ENCODE results near the gene PYGM.

The PYGM gene

GRCh38 chr11:64744544-64745188, 15.1 kb downstream of the PYGM start:
- Mint-ChIP-seq H3K9me3 (no peaks in the 10 kb centered on the region), H3K27ac (peak overlapping the region; percentile 71), H3K4me3 (peak overlapping the region; percentile 85), H3K27me3 (peaks cover 7% of the 10 kb centered on the region), H3K4me1 (ENCODE audit: low read depth) (peaks cover 27% of the 10 kb centered on the region), H3K36me3 (ENCODE audit: low read depth) (no peaks in the 10 kb centered on the region)

DNA sequence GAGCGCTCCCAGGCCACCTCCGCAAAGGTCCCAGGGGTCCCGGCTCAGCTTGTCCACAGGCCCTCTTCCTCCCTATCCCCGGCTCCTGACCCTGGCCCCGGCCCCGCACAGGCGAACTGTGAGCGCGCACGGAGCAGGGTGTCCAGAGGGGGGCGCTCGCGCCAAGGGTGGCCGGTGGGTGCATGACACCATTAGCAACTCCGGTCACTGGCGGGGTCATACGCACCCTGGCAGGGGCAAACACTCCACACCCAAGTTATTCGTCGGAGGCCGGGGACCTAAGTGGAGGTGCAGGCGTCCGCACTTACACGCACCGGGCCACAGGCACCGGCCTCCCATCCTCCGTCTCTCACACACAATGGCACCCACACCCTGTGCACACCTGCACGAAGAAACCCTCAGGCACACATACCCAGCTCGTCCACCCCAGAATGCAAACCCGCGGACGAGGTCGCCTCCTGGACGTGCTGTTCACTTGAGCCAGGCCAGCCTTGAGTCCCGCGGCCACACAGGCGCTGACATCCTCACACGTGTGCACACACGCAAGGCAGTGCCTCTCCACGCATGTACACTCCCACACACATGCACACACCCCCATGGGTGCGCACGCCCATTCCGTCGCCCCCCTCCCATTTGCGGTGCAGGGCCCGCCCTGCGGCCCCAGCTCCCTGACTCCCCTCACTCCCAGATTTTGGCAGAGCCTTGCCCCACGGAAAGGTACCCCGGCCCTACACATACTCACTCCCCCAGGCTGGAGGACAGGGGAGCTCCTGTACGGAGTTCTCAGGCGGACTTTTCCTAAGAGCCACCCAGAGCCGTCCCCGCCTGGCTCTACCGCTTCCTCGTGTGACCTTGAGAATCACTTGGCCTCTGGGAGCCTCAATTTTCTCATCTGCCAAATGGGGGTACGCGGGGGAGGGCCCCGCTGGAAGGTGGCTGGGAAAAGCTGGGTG, 15.9 kb downstream of the PYGM start, which contains the start of gene RASGRP2:
RASGRP2 (minus strand) TSS at position 552 of the 953 bp plus-strand sequence. CDS start 1,276 bp downstream, outside the sequence.
- Mint-ChIP-seq H3K4me1 (ENCODE audit: low read depth) (peaks cover 27% of the 10 kb centered on the region), H3K9me3 (no peaks in the 10 kb centered on the region), H3K36me3 (ENCODE audit: low read depth) (no peaks in the 10 kb centered on the region), H3K27me3 (peaks cover 7% of the 10 kb centered on the region), H3K4me3 (peak within 1 kb of the TSS; percentile 85), H3K27ac (peak within 1 kb of the TSS; percentile 71)

- Mint-ChIP-seq H3K27ac (no peak overlapping the region), H3K4me3 (no peak overlapping the region), H3K36me3 (ENCODE audit: low read depth) (no peaks in the 10 kb centered on the region), H3K4me1 (ENCODE audit: low read depth) (peaks cover 27% of the 10 kb centered on the region), H3K9me3 (no peaks in the 10 kb centered on the region), H3K27me3 (peaks cover 7% of the 10 kb centered on the region)
Observed at GRCh38 chr11:64742889-64743590, 16.7 kb downstream of the PYGM start.

DNA sequence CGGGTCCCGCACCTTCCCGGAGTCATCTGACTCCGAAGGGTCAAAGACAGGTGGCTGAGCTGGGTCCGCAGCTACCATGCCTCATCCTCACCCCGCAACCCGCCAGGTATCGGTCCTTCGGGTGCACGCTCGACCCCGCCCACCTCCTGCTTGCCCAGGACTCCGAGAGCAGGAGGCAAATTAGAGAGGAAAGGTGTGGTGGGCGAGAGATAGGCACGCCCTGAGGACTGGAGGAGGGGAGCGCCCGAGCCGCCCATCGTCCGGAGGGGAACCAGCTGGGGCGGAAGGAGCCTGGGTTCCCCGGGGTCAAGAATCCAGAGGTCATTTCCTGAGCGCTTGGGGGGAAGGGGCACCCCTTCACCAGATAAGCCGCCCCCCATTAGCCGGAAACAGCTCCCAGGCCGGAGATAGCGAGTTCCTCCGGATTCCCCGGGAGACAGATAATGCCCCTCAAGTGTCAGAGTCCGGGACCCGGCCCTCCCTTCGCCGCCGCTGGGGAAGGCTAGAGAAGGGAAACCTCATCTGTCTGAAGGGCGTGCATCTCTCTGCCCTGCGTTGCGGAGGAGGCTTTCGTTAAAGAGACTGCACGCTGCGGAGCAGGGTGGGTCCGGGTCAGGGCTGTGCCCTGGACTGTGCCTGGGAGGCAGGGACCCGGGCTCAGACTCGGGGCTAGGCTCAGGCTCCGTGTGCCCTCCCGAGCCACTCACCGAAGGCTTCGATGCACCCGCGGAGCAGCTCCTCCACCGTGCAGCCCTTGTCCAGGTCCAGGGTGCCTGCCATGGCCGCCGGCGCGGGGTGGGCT, 17.5 kb downstream of the PYGM start:
- H3K27me3 Mint-ChIP-seq = peaks cover 7% of the 10 kb centered on the region
- H3K4me1 Mint-ChIP-seq (ENCODE audit: low read depth) = peaks cover 27% of the 10 kb centered on the region
- no peaks in the 10 kb centered on the region for H3K36me3 Mint-ChIP-seq (ENCODE audit: low read depth)
- H3K27ac Mint-ChIP-seq = no peak overlapping the region
- H3K9me3 Mint-ChIP-seq = no peaks in the 10 kb centered on the region
- H3K4me3 Mint-ChIP-seq = peak overlapping the region; percentile 58

DNA sequence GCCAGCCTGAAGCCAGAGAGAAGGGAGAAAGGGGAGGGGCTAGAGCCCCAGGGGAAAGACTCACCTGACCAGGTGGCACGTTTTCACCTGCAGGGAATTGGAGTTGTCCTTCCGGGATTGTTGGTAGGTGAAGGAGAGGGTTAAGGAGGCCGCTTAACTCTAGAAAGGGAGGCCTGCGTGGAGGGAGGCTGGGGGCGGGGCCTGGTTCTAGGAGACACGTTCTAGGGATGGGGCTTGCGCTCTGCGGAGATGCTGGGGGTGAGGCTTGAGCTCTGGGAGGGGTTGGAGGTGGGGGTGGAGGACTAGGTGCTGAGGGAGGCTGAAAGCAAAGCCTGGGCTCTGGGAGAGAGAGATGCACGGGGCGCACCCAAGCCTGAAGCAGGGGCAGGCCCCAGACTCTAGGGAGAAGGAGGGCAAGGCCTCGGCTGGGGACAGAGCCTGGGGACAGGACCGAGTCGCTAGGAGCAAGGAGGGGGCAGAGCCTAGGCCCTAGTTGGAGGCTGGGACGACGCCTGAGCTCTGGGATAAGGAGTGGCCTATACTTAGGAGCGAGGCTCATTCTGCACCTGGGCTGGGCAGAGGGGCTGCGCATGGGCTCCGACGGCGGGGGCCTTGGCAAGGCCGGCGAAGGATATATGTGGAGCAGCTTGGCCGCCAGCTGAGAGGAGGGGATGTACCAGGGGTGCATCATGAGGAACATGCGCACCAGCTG, 18.2 kb downstream of the PYGM start:
- Mint-ChIP-seq H3K4me3 (peak overlapping the region; percentile 20), H3K36me3 (ENCODE audit: low read depth) (no peaks in the 10 kb centered on the region), H3K27me3 (peaks cover 7% of the 10 kb centered on the region), H3K9me3 (no peaks in the 10 kb centered on the region), H3K27ac (no peak overlapping the region), H3K4me1 (ENCODE audit: low read depth) (peaks cover 27% of the 10 kb centered on the region)

GRCh38 chr11:64739871-64740270, 19.9 kb downstream of the PYGM start:
- Mint-ChIP-seq H3K36me3 (ENCODE audit: low read depth) (no peaks in the 10 kb centered on the region), H3K27me3 (peaks cover 7% of the 10 kb centered on the region), H3K4me3 (no peak overlapping the region), H3K9me3 (no peaks in the 10 kb centered on the region), H3K27ac (no peak overlapping the region), H3K4me1 (ENCODE audit: low read depth) (peaks cover 25% of the 10 kb centered on the region)

- Mint-ChIP-seq H3K4me1 (ENCODE audit: low read depth) (peaks cover 14% of the 10 kb centered on the region), H3K4me3 (no peak overlapping the region), H3K27me3 (no peaks in the 10 kb centered on the region), H3K36me3 (ENCODE audit: low read depth) (peaks cover 7% of the 10 kb centered on the region), H3K9me3 (no peaks in the 10 kb centered on the region), H3K27ac (no peak overlapping the region)
Observed at GRCh38 chr11:64736654-64737053, 23.1 kb downstream of the PYGM start.

DNA sequence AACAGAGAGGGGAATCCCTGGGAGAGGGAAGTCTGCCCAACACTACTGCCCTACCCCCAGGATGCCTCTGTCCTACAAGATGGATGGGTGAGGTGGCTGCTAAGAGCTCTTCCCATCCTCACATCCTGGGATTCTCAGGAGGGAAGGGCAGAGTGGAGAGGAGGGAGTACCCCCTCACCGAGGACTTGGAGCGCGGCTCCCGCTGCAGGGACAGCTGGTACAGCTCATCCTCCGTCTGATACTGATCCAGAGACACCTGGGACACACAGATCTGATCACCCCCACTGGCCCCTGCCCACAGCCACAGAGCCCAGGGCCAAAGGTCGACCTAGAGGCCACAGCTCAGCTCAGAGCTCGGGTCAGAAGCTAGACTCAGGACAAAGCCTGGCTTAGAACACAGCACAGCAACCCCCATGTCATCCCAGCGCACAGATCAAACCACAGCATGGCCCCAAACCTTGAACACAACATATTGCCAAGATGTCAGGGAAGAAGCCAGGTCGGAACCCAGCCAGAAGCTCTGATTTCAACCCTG, 24.0 kb downstream of the PYGM start:
- Mint-ChIP-seq H3K27ac (peak overlapping the region; percentile 11), H3K4me3 (no peak overlapping the region), H3K4me1 (ENCODE audit: low read depth) (peaks cover 9% of the 10 kb centered on the region), H3K36me3 (ENCODE audit: low read depth) (peaks cover 9% of the 10 kb centered on the region), H3K27me3 (no peaks in the 10 kb centered on the region), H3K9me3 (no peaks in the 10 kb centered on the region)

GRCh38 chr11:64734811-64735724, 24.7 kb downstream of the PYGM start:
- Mint-ChIP-seq H3K9me3 (no peaks in the 10 kb centered on the region), H3K27ac (peak overlapping the region; percentile 38), H3K27me3 (no peaks in the 10 kb centered on the region), H3K4me1 (ENCODE audit: low read depth) (peaks cover 9% of the 10 kb centered on the region), H3K36me3 (ENCODE audit: low read depth) (peaks cover 9% of the 10 kb centered on the region), H3K4me3 (no peak overlapping the region)

DNA sequence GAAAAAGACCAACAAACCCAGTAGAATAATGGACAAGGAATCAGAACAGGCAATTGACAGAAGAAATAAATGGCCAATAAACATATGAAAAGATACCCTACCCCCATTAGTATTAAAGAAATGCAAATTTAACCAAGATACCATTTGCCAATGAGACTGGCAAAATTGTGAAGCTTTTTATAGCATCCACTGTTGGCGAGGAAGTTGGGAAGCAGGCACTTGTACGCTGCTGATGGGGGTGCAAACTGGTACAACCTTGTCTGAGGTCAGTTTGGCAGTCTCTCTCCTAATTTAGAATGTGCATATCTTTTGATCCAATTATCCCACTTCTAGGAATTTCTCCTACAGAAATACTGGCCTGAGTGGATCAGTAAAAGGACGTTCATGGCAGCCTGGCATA, 28.2 kb downstream of the PYGM start:
- H3K27ac Mint-ChIP-seq = no peak overlapping the region
- no peaks in the 10 kb centered on the region for H3K27me3 Mint-ChIP-seq
- H3K4me3 Mint-ChIP-seq = no peak overlapping the region
- no peaks in the 10 kb centered on the region for H3K9me3 Mint-ChIP-seq
- H3K4me1 Mint-ChIP-seq (ENCODE audit: low read depth) = peaks cover 9% of the 10 kb centered on the region
- peaks cover 9% of the 10 kb centered on the region for H3K36me3 Mint-ChIP-seq (ENCODE audit: low read depth)

GRCh38 chr11:64729851-64730382, 29.9 kb downstream of the PYGM start:
- Mint-ChIP-seq H3K4me3 (no peak overlapping the region), H3K36me3 (ENCODE audit: low read depth) (peaks cover 9% of the 10 kb centered on the region)

DNA sequence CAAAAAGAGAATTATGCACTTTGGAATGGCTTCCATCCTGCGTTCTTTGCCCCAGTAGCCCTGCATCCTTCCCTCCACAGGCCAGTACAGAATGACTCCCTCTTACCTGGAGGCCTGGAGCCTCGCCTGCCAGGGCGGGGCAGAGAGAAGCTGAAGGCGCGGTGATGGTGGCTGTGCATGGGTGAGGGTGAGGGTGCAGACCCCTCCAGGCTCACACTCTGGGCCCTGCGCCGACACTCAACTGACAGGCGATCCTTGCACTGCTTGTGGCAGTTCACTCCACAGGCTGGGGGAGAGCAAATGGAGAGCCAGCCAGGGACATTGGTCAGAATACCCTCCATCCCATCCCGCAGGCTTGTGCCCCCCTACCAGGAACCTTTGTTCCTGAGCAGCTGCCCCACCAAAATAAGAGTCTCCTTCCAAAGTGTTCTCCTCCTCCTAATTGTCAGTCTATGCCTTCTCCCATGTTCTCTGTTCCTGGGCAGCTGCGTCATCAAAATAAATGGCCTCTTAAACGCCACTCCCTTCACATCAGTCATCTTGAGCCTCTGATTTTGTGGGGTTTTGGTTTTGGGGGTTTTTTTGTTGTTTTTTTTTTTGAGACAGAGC, 30.9 kb downstream of the PYGM start:
- Mint-ChIP-seq H3K27me3 (no peaks in the 10 kb centered on the region), H3K4me1 (ENCODE audit: low read depth) (peaks cover 16% of the 10 kb centered on the region), H3K36me3 (ENCODE audit: low read depth) (peaks cover 7% of the 10 kb centered on the region), H3K9me3 (no peaks in the 10 kb centered on the region), H3K27ac (no peak overlapping the region), H3K4me3 (no peak overlapping the region)

More at GRCh38 chr11:64729851-64730382, 29.9 kb downstream of the PYGM start:
- Mint-ChIP-seq H3K9me3 (no peaks in the 10 kb centered on the region), H3K27me3 (no peaks in the 10 kb centered on the region), H3K4me1 (ENCODE audit: low read depth) (peaks cover 8% of the 10 kb centered on the region), H3K27ac (no peak overlapping the region)

Measured in stimulated activated naive CD8-positive, alpha-beta T cell treated with anti-CD3 and anti-CD28 coated beads, Interleukin-15, Interleukin-2, amounts not matched to agents 100 ng/mL and 50 ng/mL, for 24 hours (primary cell).